ENCODE data around the gene APH1A. TPM values are rescaled to one million over a fixed set of nuclear protein-coding genes. Genes with fewer than 3 reads are reported as not detected.

APH1A gene
- total and polyA plus RNA-seq, 12 donors, result 52.9 to 86.9 (median 65.7) TPM

GRCh38 chr1:150293433-150294253 is 24.8 kb upstream of the APH1A start, which contains the start of gene MRPS21:
TSS of gene MRPS21 (plus strand) at chr1:150293861. CDS start at chr1:150294367, 506 bp downstream.
- TF ChIP-seq CTCF (IDR thresholded peaks at IDR 0.05), result no peak
- DNase-seq, result peak; percentile 86 to 93
- no peaks in the 10 kb centered on the region for H3K9me3 ChIP-seq
- H3K4me1 ChIP-seq, result peaks cover 5 to 26% (median 17%) of the 10 kb centered on the region in 9 donors
- peak; percentile 95 to 99 (median 98) for ATAC-seq
- H3K27ac ChIP-seq, result peak within 1 kb of the TSS; percentile 4 to 92 (median 82)
- intact Hi-C loops (cut with DNase I), result no loop called here
- WGBS, 2 donors, result 6 to 7% methylated on average over 43 of the region's 43 CpGs
- peaks cover 0 to 43% (median 6%) of the 10 kb centered on the region in 9 donors for H3K36me3 ChIP-seq
- peak within 1 kb of the TSS; percentile 62 to 90 (median 76) for H3K4me3 ChIP-seq
- H3K27me3 ChIP-seq, result no peaks in the 10 kb centered on the region

- no peak for TF ChIP-seq CTCF (IDR thresholded peaks at IDR 0.05)
- H3K9me3 ChIP-seq, result no peaks in the 10 kb centered on the region
- 86 to 87% methylated on average over 4 of the region's 4 CpGs for WGBS, 2 donors
- no peak overlapping the region for H3K4me3 ChIP-seq
- peaks cover 0 to 16% (median 6%) of the 10 kb centered on the region in 9 donors for H3K4me1 ChIP-seq
- H3K27ac ChIP-seq, result no peak overlapping the region
- DNase-seq (no peak), ATAC-seq (no peak)
- peaks cover 0 to 50% (median 0%) of the 10 kb centered on the region in 9 donors for H3K36me3 ChIP-seq
- intact Hi-C loops (cut with DNase I), result loop anchor here in 1 of 10 donors (10.0 kb wide), 1 partner anchor 256 kb away; the partner anchor contains the start of gene ADAMTSL4
- no peaks in the 10 kb centered on the region for H3K27me3 ChIP-seq
Observed at GRCh38 chr1:150288822-150289221, 20.0 kb upstream of the APH1A start.

- WGBS, 2 donors, result 89 to 95% methylated on average over 1 of the region's 1 CpG
- Histone ChIP-seq H3K9me3 (no peaks in the 10 kb centered on the region), H3K4me3 (no peak overlapping the region), H3K36me3 (peaks cover 0 to 53% (median 0%) of the 10 kb centered on the region in 9 donors), H3K27ac (no peak overlapping the region), H3K4me1 (peaks cover 0 to 18% (median 9%) of the 10 kb centered on the region in 9 donors), H3K27me3 (no peaks in the 10 kb centered on the region)
- TF ChIP-seq CTCF (IDR thresholded peaks at IDR 0.05), result no peak
- no peak for ATAC-seq
- DNase-seq, result no peak
- intact Hi-C loops (cut with DNase I), result loop anchor here in 1 of 10 donors (10.0 kb wide), 1 partner anchor 256 kb away; the partner anchor contains the start of gene ADAMTSL4
Observed at GRCh38 chr1:150288382-150288781, 19.6 kb upstream of the APH1A start.

- Histone ChIP-seq H3K27me3 (peaks cover 0 to 11% (median 0%) of the 10 kb centered on the region in 7 donors), H3K9me3 (no peaks in the 10 kb centered on the region), H3K4me1 (peaks cover 0 to 32% (median 24%) of the 10 kb centered on the region in 9 donors), H3K36me3 (peaks cover 0 to 75% (median 18%) of the 10 kb centered on the region in 9 donors), H3K27ac (peak overlapping the region in 8 of 10 donors; percentile 72 to 93 (median 91)), H3K4me3 (peak overlapping the region in 8 of 10 donors; percentile 43 to 76 (median 64))
- DNase-seq (no peak), ATAC-seq (no peak)
- intact Hi-C loops (cut with DNase I), result loop anchor here in 1 of 10 donors (10.0 kb wide), 1 partner anchor 262 kb away; the partner anchor contains the start of gene ADAMTSL4
- no peak for TF ChIP-seq CTCF (IDR thresholded peaks at IDR 0.05)
- WGBS, 2 donors, result 81 to 82% methylated on average over 12 of the region's 12 CpGs
Observed at GRCh38 chr1:150283260-150283659, 14.4 kb upstream of the APH1A start.

All from heart right ventricle (tissue), 16 donors.